GM12891 (cell line): ENCODE results near the gene CENPV.

ENCODE experiments used
- DNase-seq: peaks from one replicate; pipeline ENCODE4 v3.0.0; 2011; ENCODE audit warnings: low spot score; ENCODE audit not compliant: insufficient read length
- FAIRE-seq: peaks from 2 replicates; lab custom pipeline; 2011; peaks lifted over from hg19 to GRCh38; lab: Jason Lieb, UNC
- PAX5 ChIP-seq: IDR thresholded peaks from 2 replicates; pipeline ENCODE4 v1.6.1; 2011; ENCODE audit warnings: low read length, moderate library complexity, mild to moderate bottlenecking; ENCODE audit not compliant: insufficient read depth, severe bottlenecking
- POLR2A ChIP-seq: IDR thresholded peaks from 2 replicates; pipeline ENCODE4 v1.6.1; 2011; ENCODE audit warnings: low read depth, low read length, control low read depth
- POLR2AphosphoS5 ChIP-seq: IDR thresholded peaks from 2 replicates; pipeline ENCODE4 v1.6.1; 2011; ENCODE audit warnings: low read depth, low read length, control low read depth
- POU2F2 ChIP-seq: IDR thresholded peaks from 2 replicates; pipeline ENCODE4 v1.6.1; 2011; ENCODE audit warnings: low read depth, mild to moderate bottlenecking, control low read depth, low read length, moderate library complexity
- SPI1 ChIP-seq: IDR thresholded peaks from 2 replicates; pipeline ENCODE4 v1.6.1; 2011; ENCODE audit warnings: low read depth, low read length, control low read depth
- TAF1 ChIP-seq: IDR thresholded peaks from 2 replicates; pipeline ENCODE4 v1.6.1; 2011; ENCODE audit warnings: low read depth, low read length, control low read depth

CENPV gene

DNA sequence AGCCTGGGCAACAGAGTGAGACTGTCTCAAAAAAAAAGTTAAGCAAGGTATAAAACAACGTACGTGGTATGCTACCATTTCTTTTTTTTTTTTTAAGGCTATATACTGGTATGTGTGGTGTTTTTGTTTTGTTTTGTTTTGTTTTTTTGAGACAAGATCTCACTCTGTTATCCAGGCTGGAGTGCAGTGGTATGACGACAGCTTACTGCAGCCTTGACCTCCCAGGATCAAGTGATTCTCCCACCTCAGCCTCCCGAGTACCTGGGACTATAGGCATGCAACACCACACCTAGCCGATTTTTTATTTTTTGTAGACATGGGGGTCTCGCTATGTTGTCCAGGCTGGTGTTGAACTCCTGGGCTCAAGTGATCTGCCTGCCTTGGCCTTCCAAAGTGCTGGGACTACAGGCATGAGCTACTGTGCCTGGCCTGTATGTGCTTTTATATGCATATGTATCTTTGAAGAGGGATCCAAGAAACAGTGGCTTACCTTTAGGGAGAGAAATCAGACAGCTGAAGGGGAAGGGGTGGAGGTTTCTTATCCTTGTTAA lies 6.5 kb downstream of the CENPV start:
- no peak for FAIRE-seq
- no peak for TF ChIP-seq PAX5
- TF ChIP-seq TAF1 = no peak
- no peak for TF ChIP-seq POLR2A
- no peak for TF ChIP-seq POU2F2
- TF ChIP-seq SPI1 = no peak
- no peak for TF ChIP-seq POLR2AphosphoS5

DNA sequence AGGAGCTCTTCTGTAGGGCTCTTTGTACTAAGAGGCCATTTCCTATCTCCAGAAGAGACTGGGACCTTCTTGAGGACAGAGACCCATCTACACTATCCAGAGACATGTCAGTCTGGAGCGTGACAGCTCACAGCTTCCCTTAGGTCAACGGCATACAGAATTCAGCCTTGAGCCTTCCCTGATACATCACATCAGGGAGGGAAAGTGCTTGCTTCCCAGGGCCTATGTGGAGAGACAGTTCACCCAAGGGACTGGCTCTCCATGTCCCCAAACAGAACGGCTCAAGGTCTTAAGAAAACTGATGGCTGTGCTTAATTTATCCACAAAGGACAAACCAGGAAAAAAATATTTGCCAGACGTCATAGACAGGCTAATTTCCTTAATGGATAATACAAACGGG lies 7.7 kb downstream of the CENPV start:
- TF ChIP-seq PAX5 (no peak), POLR2AphosphoS5 (no peak), POLR2A (no peak), POU2F2 (no peak), SPI1 (no peak), TAF1 (no peak)
- no peak for FAIRE-seq
- DNase-seq = no peak

More for the DNA sequence above, 6.5 kb downstream of the CENPV start:
- DNase-seq = no peak

DNA sequence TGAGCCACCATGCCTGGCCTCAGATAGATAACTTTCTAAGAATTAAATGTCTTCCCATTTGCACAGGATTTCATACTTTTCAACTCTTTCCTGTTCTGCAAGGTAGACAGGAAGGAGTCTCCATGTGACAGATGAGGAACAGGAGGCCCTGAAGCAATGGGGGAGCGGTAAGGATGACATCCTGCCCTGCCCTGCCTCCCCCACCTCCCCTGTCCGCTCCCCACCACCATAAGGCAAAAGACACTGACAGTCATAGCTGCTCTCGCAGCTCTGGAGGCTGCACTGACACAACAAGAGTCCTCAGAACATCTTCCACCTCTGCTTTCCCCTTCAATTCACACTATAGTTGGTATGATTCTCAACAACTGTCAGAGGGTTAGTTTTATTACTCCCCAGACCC lies 9.7 kb downstream of the CENPV start:
- DNase-seq = no peak
- no peak for TF ChIP-seq POLR2AphosphoS5
- no peak for TF ChIP-seq SPI1
- TF ChIP-seq POU2F2 = no peak
- no peak for TF ChIP-seq PAX5
- TF ChIP-seq TAF1 = no peak
- TF ChIP-seq POLR2A = no peak
- FAIRE-seq = no peak

DNA sequence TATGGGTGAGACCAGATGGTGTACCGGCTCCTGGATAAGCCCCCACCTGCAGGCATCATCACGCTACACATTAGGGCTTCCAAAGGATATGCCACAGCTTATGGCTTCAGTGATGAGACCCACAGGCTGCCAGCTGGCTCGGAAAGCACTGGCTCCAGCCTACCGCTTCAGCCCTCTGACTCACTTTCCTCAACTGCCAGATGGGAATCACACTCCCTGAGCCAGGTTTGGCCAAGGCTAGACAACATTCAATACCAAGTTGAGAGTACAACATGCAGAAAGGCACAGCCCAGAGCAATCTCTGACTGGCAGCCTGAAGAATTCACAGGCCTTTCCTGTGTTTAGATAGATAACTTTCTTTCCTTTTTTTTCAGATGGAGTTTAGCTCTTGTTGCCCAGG lies 10.3 kb downstream of the CENPV start:
- DNase-seq (no peak), FAIRE-seq (no peak)
- TF ChIP-seq POLR2AphosphoS5 = no peak
- no peak for TF ChIP-seq SPI1
- TF ChIP-seq PAX5 = no peak
- TF ChIP-seq TAF1 = no peak
- no peak for TF ChIP-seq POLR2A

DNA sequence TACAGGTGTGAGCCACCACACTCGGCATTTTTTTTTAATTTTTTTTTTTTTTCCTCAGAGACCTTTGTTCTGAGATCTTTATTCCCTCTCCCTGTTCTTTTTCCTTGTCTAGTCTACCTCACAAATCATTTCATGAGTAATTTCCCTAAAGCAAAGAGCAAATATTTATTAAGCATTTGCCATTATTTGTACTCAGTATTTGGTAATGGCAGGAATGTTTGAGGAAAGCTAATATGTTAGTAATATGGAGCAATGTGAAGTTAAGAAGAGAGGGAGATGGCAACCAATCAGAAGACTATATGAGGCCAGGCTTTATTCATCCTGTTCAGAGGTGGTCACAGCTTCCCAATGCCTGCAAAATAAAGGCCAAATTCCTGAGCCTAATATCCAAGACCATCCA lies 13.3 kb downstream of the CENPV start:
- TF ChIP-seq POLR2AphosphoS5 (no peak), POU2F2 (no peak), PAX5 (no peak), TAF1 (no peak), SPI1 (no peak), POLR2A (no peak)
- FAIRE-seq = no peak
- DNase-seq = no peak

DNA sequence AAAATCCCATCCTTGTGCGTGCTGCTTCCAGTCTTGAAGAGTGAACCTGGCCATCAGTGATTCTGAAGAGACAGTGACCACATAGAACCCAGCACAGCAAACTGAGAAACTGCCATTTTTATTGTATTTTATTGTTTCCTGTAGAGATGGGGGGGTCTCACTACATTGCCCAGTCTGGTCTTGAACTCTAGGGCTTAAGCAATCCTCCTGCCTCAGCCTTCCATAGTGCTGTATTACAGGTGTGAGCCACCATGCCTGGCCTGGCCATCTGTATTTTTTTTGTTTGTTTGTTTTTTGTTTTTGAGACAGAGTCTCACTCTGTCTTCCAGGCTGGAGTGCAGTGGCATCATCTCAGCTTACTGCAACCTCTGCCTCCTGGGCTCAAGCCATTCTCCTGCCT lies 13.9 kb downstream of the CENPV start:
- FAIRE-seq = no peak

DNA sequence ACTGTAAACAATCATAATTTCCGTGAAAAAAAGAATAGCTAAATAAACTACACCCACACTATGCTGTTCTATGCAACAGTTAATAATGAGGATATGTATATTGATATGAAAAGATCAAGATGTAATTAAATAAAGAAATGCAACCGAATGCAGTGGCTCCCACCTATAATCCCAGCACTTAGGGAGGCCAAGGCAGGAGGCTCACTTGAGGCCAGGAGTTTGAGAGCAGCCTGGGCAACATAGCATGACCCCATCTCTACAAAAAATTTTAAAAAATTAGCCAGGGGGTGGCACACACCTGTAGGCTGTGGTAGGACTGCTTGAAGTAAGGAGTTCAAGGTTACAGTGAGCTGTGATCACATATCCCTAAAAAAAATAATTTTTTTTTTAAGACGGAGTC lies 14.9 kb downstream of the CENPV start:
- no peak for DNase-seq
- no peak for FAIRE-seq
- TF ChIP-seq POLR2AphosphoS5 (no peak), POLR2A (no peak), PAX5 (no peak), POU2F2 (no peak), TAF1 (no peak), SPI1 (no peak)

More for the DNA sequence above, 13.9 kb downstream of the CENPV start:
- no peak for DNase-seq
- TF ChIP-seq POU2F2 = no peak
- no peak for TF ChIP-seq POLR2AphosphoS5
- TF ChIP-seq SPI1 = no peak
- no peak for TF ChIP-seq TAF1
- TF ChIP-seq POLR2A = no peak

DNA sequence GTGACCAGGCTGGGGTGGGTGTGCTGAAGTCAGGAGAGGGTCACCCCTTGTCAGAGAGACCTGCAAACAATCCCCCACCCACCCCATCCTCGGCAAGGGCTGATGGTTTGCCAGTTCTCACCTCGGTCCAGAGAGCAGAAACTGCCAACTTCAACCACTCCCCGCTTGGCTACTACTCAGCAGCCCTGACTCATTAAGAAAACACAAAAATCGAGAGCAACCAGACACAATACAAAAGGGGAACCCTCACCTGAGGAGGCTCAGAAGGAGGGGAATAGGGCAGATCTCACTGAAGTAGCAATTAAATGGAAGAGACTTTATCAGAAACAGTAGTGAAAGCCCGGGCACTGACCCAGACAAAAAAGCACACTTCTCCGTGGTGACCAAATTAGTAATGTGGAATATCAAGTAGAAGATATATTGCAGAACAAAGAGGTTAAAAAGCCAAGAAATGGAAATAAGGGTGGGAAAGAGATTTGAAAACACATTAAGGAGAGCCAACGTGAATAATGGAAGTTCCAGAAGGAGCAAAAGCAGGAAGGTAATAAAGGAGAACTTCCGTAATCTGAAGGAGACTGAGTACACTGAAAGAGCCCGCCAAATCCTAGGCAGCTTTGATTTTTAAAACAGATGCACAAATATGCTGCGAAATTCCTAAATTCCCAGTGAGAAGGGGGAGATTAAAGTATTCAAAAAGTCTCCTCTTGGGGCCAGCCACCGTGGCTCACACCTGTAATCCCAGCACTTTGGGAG lies 23.6 kb downstream of the CENPV start:
- FAIRE-seq = peak; percentile 56
- peak; percentile 79 for TF ChIP-seq SPI1
- no peak for TF ChIP-seq PAX5
- no peak for TF ChIP-seq POLR2A
- no peak for TF ChIP-seq POU2F2
- no peak for TF ChIP-seq POLR2AphosphoS5
- no peak for TF ChIP-seq TAF1
- peak; percentile 51 for DNase-seq

DNA sequence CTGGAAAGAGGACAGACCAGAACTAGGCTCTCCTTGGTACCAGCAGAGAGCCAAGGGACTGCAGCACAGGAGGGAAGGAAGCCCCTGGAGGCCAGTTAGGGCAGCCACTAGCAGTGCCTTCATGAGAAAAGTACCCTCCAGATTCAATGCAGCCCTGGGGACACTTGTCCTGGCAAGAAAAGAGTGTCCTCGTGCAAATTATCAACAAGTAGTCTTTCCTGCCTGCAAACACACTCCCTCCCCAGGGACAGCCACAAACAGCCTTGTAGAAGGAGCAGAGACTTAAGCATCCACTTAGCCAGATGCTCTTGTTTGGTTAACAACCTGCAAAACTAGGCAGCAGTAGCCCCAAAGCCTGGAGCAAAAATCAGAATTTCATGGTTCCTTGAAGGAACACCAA lies 24.3 kb downstream of the CENPV start:
- FAIRE-seq (no peak), DNase-seq (no peak)

More for the DNA sequence above, 24.3 kb downstream of the CENPV start:
- TF ChIP-seq POLR2A = no peak
- no peak for TF ChIP-seq PAX5
- no peak for TF ChIP-seq POLR2AphosphoS5
- TF ChIP-seq TAF1 = no peak
- no peak for TF ChIP-seq SPI1
- no peak for TF ChIP-seq POU2F2
